D721Med (cell line): ENCODE results near the gene OR10A3.
"Not testable (repeated sequence)": the region's sequence is repeated elsewhere in the genome, so short reads cannot be mapped to it uniquely, and the experiment has no call there.

ENCODE experiments used
- DNase-seq: peaks from one replicate; pipeline ENCODE4 v3.0.0; 2011; ENCODE audit warnings: low spot score; ENCODE audit not compliant: insufficient read length
- FAIRE-seq: peaks from 2 replicates; lab custom pipeline; 2011; peaks lifted over from hg19 to GRCh38; lab: Jason Lieb, UNC
- CTCF ChIP-seq: IDR thresholded peaks from 2 replicates; pipeline ENCODE4 v1.5.1; 2012; ENCODE audit warnings: mild to moderate bottlenecking, control low read depth; ENCODE audit not compliant: insufficient read depth; ENCODE audit errors: missing control alignments

Gene OR10A3

GRCh38 chr11:7941608-7942007 lies at the start of gene OR10A3:
TSS of gene OR10A3 (minus strand) at chr11:7941708. CDS start at chr11:7939520, 2,188 bp downstream.
- FAIRE-seq: no peak
- DNase-seq: no peak
- TF ChIP-seq CTCF: no peak

GRCh38 chr11:7987560-7987883 lies 46.0 kb upstream of the OR10A3 start:
- DNase-seq, FAIRE-seq: not testable (repeated sequence)

- peak; percentile 80 for TF ChIP-seq CTCF
- DNase-seq (peak; percentile 71), FAIRE-seq (peak; percentile 58)
These were observed 45.5 kb upstream of the OR10A3 start, which contains the start of gene EIF3F for GRCh38 chr11:7986768-7987559. TSS of gene EIF3F (plus strand) at chr11:7987337. CDS start at chr11:7987353, 16 bp downstream.

- no peak for FAIRE-seq
- no peak for DNase-seq
These were observed 42.5 kb upstream of the OR10A3 start for GRCh38 chr11:7983832-7984590.

GRCh38 chr11:7982582-7983119 lies 41.1 kb upstream of the OR10A3 start:
- DNase-seq (no peak), FAIRE-seq (no peak)
- TF ChIP-seq CTCF: no peak

More at GRCh38 chr11:7983832-7984590, 42.5 kb upstream of the OR10A3 start:
- TF ChIP-seq CTCF: no peak

GRCh38 chr11:7981619-7982157 lies 40.2 kb upstream of the OR10A3 start:
- no peak for DNase-seq
- no peak for TF ChIP-seq CTCF
- FAIRE-seq: no peak

GRCh38 chr11:7977232-7977917 lies 35.9 kb upstream of the OR10A3 start:
- no peak for DNase-seq
- FAIRE-seq: no peak
- TF ChIP-seq CTCF: no peak
